ENCODE measurements around the gene EIF1AD. TPM values are rescaled to one million over a fixed set of nuclear protein-coding genes. Genes with fewer than 3 reads are reported as not detected.

Gene EIF1AD
- total and polyA plus RNA-seq, 9 of the 15 experiments (the other 6 are each of a cell fraction or from before 2014, with no cell fraction given), result 50.1 to 98.8 (median 58.7) TPM

- TF ChIP-seq ZFP91 (CRISPR knock-in tag; IDR thresholded peaks at IDR 0.05) (peak; percentile 82; the same call in 1 of the 2 replicates), ZNF324 (CRISPR knock-in tag; IDR thresholded peaks at IDR 0.05) (no peak), TFAP4 (CRISPR knock-in tag; IDR thresholded peaks at IDR 0.05; ENCODE audit: borderline replicate concordance) (peak; percentile 89), ZNF79 (CRISPR knock-in tag; IDR thresholded peaks at IDR 0.05; ENCODE audit: low read depth) (no peak), ZBTB43 (CRISPR knock-in tag; IDR thresholded peaks at IDR 0.05) (0 out of 2 replicates have a peak, but pooled peaks have one; percentile 48), HEY1 (CRISPR knock-in tag; IDR thresholded peaks at IDR 0.05; ENCODE audit: borderline replicate concordance) (peak; percentile 88), MYNN (IDR thresholded peaks at IDR 0.05) (peak; percentile 55; the same call in 1 of the 2 replicates), MYNN (CRISPR knock-in tag; IDR thresholded peaks at IDR 0.05) (no peak), SAFB (IDR thresholded peaks at IDR 0.05; ENCODE audit: borderline replicate concordance, low read depth, low read length) (no peak), E2F3 (CRISPR knock-in tag; IDR thresholded peaks at IDR 0.05) (no peak), ZNF133 (CRISPR knock-in tag; IDR thresholded peaks at IDR 0.05) (no peak), SMARCA5 (IDR thresholded peaks at IDR 0.05) (no peak), DACH1 (IDR thresholded peaks at IDR 0.05; ENCODE audit: partially characterized antibody) (no peak), EHMT2 (IDR thresholded peaks at IDR 0.05) (peak; percentile 73; the same call in 1 of the 2 replicates), RAD51 (IDR thresholded peaks at IDR 0.05; ENCODE audit: borderline replicate concordance, low read depth) (no peak), PRPF4 (IDR thresholded peaks at IDR 0.05; ENCODE audit: insufficient read depth, low read depth, low read length, poor library complexity, severe bottlenecking) (no peak)
These were observed at the start of gene EIF1AD, which contains the start of gene BANF1 (continued) for GRCh38 chr11:66001942-66002647.

Measured in K562 (cell line).